GM23248 (cell line): ENCODE data around the gene CGN.

Experiments used
- EZH2 ChIP-seq: fragments of 200-600 bp; sonication (generic); IDR thresholded peaks from 2 replicates; pipeline ENCODE4 v1.6.1; 2018; ENCODE audit warnings: antibody characterized with exemption, mild to moderate bottlenecking; ENCODE audit not compliant: insufficient read depth, poor library complexity, severe bottlenecking
- EZH2phosphoT487 ChIP-seq: fragments of 200-600 bp; sonication (generic); IDR thresholded peaks from 2 replicates; pipeline ENCODE4 v1.6.1; 2018; ENCODE audit warnings: antibody characterized with exemption, moderate library complexity, mild to moderate bottlenecking, low read depth; ENCODE audit not compliant: insufficient read depth

DNA sequence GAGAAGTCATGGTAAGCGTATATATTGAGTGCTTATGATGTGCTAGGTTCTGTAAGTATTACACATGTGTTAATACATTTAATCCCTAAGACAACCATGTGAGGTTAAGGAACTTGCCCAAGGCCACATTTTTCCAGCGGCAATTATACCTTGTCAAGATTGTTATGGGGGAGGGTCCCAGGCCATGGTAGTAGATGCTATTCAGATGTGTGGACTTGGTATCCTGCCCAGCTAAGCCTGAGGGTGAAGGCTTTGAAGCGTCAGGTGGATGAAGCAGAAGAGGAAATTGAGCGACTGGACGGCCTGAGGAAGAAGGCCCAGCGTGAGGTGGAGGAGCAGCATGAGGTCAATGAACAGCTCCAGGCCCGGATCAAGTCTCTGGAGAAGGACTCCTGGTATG is 25.3 kb downstream of the CGN start:
- no peak for TF ChIP-seq EZH2
- TF ChIP-seq EZH2phosphoT487: no peak
